Activated effector memory CD4-positive, alpha-beta T cell treated with Interleukin-2 at 50 U/mL for 16 hours (primary cell): ENCODE measurements around the gene SF3A1.
"Not testable (repeated sequence)": the region's sequence is repeated elsewhere in the genome, so short reads cannot be mapped to it uniquely, and the experiment has no call there.

Source experiments
- DNase-seq: peaks from one replicate; pipeline ENCODE4 v3.0.0-alpha.2; 2020

SF3A1 gene, protein sequence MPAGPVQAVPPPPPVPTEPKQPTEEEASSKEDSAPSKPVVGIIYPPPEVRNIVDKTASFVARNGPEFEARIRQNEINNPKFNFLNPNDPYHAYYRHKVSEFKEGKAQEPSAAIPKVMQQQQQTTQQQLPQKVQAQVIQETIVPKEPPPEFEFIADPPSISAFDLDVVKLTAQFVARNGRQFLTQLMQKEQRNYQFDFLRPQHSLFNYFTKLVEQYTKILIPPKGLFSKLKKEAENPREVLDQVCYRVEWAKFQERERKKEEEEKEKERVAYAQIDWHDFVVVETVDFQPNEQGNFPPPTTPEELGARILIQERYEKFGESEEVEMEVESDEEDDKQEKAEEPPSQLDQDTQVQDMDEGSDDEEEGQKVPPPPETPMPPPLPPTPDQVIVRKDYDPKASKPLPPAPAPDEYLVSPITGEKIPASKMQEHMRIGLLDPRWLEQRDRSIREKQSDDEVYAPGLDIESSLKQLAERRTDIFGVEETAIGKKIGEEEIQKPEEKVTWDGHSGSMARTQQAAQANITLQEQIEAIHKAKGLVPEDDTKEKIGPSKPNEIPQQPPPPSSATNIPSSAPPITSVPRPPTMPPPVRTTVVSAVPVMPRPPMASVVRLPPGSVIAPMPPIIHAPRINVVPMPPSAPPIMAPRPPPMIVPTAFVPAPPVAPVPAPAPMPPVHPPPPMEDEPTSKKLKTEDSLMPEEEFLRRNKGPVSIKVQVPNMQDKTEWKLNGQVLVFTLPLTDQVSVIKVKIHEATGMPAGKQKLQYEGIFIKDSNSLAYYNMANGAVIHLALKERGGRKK

DNA sequence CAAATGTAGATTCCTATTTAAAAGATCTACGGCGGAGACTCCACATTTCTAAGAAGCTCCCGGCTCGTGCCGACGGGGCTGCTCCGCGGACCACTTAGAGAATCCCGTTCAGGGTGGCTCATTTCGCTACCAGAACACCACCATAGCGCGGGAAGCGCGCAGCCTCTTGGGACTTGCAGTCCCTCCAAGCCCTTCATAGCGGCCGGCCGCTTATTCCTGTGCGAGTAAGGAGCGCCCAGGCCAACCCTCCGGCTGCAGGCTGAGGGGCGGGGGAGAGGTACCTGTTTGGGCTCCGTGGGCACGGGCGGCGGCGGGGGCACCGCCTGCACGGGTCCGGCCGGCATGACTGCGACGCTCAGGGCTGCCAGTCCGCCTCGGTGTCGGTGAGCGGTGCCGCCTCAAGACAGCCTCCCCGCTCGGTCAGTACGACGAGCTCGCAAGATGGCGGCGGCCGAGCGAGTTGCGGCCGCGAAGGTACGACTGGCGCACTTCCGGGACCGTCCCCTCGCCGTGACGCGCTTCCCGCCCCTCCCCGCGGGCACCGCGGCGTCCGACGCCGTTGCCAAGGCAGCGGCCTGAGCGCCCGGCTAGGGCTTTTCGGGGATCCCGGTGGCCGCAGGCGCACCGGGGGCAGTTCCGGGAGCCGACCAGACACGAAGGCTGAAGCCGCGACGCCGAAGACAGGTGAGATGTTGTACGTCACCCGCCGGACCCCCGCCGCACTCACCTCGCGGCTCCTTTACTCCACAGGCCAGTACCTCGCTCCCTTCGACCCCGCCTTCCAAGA is at the start of gene SF3A1, which contains the start of gene CCDC157:
TSS of gene SF3A1 (minus strand) at position 446 of the 787 bp plus-strand sequence. CDS start at position 344, 102 bp downstream.
TSS of gene CCDC157 (plus strand) at position 559 of the 787 bp plus-strand sequence. CDS start 8,994 bp downstream, outside the sequence.
- DNase-seq, result peak; percentile 79

DNA sequence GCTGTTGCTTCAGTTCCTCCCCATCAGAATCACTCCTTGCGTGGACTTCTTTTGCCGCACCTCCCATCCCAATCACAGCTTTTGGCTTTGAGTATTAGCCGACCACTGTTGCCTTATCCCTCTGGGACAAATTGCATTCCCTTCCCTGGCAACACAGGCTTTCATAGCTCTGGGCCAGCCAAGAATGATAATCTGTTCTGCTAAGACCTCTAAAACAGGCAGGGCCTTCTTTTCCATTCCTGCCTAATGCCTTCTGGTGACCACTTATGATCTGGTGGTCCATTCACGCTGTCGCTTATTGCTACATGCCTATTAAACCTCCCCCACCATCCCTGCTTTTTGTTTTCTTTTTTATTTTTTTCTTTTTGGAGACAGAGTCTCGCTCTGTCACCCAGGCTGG is 49.7 kb upstream of the SF3A1 start:
- DNase-seq, result no peak

DNA sequence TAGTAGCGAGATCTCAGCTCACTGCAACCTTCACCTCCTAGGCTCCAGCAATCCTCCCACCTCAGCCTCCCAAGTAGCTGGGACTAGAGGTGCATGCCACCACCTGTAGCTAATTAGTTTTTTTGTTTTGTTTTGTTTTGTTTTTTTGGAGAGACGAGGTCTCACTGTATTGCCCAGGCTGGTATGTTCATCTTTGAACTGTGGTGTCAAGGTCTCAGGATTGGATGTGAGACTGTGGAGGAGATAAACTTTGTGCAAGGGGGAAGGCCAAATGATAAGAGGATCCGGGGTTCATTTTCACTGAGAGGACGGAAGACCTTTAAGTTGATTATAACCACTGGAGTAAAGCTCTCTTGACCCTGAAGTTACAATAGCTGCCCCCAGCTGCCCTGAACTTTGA is 49.0 kb upstream of the SF3A1 start:
- no peak for DNase-seq

DNA sequence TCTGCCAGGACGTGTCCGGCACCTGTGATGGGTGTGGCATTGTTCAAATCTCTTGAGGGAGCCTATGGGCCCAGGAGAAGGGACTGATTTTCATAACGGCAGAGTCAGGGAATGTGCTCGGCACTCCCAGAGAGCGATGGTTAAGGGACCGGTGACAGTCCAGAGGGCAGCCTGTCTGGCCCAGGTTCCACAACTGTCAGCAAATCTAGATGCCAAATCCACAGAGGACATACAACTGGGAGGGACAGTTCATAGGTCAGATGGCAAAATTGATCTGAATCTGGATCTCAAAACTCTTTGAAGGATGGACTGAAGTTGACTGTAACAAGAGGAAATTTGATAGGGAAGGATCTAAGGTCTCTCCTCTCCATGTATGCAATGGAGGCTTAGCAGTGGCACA is 47.6 kb upstream of the SF3A1 start:
- no peak for DNase-seq

DNA sequence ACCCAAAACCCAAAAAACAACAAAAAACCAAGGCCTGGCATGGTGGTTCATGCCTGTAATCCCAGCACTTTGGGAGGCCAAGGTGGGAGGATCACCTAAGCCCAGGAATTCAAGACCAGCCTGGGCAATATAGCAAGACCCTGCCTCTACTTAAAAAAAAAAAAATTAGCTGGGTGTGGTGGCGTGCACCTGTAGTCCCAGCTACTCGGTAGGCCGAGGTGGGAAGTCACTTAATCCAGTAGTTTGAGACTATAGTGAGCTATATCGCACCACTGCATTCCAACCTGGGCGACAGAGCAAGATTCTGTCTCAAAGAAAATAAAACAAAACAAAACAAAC is 46.0 kb upstream of the SF3A1 start:
- DNase-seq, result not testable (repeated sequence)

DNA sequence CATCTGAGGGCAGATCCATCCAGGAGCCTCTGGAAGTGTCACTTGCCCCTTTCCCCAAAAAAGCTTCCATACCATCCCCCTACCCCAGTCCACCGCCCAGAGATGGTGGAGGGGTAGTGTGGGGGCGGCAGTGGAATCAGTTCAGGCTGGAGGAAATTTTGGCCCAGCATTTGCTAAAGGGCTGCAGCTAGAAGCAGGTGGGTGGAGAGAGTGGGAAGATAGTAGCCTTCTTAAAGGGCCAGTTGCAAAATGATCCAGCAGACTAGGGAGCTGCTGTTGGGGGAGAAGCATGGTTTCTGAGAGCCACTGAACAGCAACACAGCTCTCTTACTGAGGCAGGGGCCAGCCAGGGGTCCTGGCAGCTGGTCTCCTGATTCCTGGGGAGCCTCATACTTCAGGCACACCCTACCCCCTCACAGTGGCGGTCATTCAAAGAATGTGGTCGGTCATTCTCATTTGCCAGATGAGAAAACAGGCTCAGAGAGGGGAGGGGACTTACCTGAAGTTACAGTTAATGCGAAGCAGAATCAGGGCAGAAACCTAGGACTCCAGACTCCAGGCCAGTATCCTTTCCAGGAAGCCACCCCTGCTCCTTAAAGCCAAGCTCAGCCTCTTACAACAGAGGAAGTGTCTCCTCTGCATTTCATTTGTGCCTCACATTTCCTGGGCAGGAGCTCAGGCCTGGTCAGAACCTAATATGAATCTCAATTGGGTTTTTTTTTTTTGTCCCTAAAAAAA is 45.5 kb upstream of the SF3A1 start:
- DNase-seq, result no peak

DNA sequence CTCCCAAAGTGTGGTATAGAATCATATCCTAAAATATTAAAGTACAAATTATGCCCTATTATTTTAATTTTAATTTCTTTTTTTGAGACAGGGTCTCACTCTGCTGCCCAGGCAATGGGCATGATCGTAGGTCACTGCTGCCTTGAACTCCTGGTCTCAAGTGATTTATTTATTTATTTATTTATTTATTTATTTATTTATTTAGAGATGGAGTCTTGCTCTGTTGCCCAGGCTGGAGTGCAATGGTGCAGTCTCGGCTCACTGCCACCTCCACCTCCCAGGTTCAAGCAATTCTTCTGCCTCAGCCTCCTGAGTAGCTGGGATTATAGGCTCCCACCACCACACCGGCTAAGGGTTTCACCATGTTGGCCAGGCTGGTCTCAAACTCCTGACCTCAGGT is 44.3 kb upstream of the SF3A1 start:
- not testable (repeated sequence) for DNase-seq

DNA sequence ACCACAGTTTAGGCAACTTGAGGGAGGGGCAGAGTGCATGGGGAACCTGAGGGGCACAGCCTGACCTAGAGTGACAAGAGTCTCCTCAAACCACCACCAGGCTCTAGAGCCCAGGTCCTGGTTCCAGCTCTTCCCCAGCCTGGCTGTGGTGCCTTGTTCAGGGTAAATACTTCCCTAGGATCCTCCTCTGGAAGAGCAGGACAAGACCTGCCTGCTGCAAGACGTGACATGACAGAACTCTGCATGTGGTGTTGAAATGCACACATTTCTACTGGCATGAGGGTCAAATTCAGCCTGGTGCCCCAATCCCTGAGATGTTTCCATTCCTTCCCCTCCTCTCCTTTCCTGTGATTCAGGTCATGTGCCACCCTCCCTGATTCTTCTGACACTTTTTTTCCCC is 43.5 kb upstream of the SF3A1 start:
- DNase-seq, result no peak

DNA sequence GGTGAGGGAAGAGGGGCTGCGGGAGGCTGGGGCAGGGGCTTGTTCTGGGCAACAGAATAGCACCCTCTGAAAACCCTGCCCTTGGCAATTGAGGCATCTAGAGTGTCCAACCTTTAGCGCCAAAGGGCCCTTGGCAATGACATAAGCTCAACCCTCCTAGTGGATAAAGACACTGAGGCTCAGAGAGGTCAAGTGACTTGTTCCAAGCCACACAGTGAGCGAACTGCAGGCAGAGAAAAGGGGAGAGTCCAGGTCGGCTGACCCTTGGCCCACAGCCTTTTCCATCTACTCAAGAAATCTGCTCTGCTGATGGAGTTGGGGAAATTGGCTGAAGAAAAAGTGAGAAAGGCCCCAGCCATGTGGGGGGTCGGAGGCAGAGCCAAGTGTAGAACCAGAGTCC is 43.0 kb upstream of the SF3A1 start:
- no peak for DNase-seq

DNA sequence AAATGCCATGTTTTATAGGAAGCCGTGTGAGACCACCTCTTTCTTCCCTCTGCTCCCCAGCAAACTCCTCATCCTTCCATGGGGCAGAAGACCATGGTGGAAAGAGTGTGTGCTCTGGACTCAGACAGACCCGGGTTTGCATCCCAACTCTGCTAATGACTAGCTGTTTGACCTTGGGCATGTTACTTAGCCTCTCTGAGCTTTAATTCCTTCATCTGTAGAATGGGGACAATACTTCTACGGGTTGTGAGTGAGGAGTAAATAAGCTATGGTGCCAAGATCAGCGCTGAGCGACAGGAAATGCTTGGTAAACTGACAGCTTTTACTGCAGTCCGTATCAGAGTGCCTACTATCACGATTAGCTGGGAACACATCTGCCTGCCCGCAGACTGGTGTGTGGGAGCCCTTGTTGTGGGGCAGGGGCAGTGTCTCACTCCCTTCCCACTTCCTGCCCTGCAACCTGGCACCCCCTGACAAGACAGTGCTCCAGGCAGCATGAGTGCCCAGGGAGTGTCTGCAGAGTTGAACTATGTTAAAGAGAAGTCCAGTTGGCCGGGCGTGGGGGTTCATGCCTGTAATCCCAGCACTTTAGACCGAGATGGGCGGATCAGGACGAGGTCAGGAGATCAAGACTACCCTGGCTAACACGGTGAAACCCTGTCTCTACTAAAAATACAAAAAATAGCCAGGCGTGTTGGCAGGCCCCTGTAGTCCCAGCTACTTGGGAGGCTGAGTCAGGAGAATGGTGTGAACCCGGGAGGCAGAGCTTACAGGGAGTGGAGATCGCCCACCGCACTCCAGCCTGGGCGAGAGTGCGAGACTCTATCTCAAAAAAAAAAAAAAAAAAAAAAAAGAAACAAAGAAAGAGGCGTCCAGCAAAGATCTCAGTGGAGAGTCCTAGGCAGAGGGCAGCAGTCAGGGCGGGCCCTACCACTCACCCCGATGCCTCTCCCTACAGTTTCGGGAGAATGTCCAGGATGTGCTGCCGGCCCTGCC is 42.3 kb upstream of the SF3A1 start:
- DNase-seq, result no peak

DNA sequence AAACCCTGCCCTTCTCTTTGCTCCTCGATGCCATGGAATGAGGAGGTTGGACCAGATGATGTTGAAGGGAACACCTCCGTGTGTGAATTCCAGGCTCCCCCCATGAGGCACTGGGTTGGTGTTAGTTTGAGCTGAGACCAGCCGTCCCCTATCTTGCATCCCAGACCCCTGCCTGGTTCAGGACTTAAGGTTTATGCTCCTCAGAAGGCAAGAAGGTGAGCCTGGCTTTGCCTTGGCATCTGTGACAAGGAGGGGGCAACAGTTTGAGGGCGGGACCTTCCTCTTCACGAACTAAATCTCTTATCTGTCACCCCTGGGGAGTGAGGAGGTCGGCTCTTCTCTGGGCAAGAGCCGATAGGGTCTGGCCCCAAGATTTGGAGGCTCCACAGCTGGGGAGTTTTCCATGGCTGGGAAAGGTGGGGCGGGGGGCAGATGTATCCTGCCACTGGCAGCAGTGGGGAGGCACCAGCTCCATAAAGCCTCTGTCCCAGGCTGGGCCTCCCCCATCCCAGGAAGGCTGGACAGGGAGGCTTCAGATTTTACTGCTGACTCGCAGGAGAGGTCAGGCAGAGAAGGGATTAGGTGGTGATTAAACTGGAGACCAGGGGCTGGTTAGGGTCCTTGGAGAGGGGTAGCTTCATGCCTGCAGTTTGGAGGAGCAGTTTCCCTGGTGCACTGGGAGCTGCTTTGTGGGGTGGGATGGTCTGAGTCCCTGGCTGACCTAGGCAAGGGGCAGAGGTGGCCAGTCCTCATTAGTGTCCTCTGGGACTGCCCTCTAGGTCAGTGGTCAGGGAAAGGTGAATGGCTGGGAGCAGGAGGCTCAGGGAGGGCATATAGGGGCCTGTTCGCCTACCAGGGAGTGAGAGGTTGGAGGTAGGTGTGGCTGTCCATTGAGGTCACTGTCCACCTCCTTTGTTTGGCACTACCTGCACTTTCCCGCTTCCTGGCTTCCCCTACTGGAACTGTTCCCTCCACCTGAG is 41.3 kb upstream of the SF3A1 start:
- DNase-seq, result no peak

DNA sequence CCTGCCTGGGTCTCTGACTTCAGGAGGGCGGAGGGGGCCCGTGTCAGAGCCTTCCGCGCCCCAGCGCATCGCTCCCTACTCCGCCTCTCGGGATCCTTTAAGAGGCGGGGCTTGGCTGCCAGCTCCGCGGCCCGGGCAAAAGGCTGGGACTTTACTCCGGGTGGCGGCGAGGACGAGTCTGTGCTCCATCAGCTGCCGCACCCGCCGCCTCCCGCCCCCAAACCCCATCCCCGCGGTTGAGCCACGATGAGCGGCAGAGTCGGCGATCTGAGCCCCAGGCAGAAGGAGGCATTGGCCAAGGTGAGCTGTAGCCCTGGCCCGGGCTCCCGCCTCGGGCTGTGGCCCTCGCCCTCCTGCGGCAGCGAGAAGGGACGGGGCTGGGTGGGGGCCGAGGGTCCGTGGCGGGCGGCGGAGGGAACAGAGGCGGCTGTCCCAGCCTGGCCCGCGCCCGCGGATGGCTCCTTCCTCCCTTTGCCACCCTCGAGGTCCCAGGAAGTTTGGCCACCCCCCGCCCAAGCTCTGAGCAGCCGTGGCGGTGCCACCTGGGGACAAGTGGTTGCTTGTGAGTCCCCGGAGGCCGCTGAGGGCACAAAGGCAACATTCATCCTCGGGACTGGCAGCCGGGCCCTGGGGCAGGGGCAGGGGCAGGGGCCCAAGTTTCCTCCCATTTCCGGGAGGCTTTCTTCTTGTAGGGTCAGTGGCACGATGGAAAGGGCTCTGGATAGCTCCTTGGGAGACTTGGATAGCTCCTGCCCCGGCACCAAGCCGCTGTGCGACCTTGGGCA is 40.4 kb upstream of the SF3A1 start, which contains the start of gene SEC14L2:
TSS of gene SEC14L2 (plus strand) at position 148 of the 785 bp plus-strand sequence. CDS start at position 247, 99 bp downstream.
- DNase-seq, result peak; percentile 29

DNA sequence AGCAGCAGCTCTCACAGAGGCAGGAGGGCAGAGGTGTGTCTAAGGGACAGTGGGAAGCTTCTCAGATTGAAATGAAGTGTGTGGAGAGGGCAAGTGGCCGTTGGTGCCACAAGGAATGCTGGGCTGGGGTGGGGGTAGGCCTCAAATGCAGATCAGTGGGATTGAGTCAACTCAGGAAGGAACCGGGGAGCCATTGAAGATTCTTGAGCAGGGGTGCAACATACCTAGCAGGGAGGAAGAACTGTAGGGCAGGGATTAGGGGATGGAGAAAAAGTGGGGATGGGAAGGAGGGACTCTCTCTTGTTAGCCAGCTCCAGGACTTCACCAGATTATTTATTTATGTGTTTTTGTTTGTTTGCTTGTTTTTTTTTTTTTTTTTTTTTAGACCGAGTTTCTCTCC is 37.2 kb upstream of the SF3A1 start:
- DNase-seq, result no peak

DNA sequence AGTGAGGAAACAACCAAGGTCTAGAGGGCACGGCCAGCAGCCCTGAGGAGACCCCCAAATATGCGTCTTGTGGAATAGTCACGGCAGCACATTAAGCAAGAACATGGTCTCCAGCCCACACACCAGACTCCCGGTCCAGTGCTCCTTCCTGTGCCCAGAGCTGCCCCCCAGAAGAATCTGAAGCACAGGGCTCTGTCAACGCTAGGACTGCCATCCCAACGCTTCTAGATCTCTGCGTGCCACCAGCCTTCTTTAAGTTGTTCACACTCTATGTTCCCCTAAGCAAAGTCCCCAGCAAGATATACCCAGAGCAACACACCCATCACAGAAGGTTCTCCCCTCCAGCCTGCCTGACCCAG is 36.6 kb upstream of the SF3A1 start:
- no peak for DNase-seq

DNA sequence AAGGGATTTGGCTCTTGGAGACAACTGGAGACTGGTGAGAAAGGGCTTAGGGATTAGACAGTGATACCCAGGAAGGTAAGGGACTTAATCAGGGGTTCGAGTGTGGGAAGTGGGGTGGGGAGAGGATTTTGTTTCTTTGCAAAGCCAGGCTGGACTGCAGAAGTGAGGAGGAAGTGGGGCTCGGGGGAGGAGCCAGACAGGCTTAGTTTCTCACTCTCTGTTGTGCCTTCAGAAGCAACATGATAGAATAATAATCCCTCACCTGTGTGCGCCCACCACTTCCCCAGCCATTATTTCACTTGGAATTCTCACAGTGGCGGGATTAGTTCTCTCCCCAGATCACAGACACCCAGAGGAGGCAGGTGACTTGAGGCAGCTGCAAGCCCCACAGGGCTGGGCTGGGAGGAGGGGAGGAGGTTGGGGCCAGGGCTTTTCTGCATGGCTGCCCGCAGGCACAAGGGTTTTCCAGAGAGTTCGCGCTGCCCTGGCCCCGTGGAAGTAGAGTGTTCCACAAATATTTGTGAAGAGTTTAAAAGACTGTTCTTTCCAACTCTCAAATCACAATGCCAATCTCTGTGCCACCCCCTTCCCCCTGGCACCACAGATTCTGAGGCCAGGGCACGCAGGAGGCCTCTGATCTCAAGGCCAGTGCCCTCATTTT is 36.1 kb upstream of the SF3A1 start:
- no peak for DNase-seq

DNA sequence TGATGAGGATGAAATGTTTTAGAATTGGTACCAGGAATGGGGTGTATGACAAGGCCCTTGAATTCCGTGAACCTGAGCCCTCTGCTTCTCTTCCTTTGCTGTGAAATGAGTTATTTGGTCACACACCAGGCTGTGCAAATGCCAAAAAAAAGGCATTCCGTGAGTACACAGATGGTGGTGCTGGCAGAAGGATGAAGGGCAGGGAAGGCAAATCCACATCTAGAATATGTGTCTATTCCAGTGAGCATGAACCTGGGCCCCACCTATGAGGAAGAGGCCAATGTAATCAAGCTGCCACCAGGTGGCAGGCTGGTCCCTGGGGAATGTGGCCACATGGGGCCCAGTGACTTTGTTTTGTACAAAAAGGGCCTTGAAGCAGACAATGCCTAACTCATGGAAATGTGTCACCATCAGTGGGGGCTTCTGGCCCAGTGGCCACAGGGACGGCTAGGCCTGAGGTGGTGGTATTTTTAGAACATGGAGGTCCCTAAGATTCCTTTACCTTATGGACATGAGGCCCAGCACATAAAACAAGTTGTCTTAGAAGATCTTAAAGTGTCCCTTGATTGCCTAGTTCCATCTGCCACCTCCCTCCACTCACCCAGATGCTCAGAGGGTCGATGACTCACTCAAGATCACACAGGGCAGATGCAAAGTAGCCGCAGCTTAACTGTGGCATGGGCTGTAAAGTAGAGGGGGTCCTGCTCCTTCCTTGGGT is 34.4 kb upstream of the SF3A1 start:
- DNase-seq, result peak; percentile 62

DNA sequence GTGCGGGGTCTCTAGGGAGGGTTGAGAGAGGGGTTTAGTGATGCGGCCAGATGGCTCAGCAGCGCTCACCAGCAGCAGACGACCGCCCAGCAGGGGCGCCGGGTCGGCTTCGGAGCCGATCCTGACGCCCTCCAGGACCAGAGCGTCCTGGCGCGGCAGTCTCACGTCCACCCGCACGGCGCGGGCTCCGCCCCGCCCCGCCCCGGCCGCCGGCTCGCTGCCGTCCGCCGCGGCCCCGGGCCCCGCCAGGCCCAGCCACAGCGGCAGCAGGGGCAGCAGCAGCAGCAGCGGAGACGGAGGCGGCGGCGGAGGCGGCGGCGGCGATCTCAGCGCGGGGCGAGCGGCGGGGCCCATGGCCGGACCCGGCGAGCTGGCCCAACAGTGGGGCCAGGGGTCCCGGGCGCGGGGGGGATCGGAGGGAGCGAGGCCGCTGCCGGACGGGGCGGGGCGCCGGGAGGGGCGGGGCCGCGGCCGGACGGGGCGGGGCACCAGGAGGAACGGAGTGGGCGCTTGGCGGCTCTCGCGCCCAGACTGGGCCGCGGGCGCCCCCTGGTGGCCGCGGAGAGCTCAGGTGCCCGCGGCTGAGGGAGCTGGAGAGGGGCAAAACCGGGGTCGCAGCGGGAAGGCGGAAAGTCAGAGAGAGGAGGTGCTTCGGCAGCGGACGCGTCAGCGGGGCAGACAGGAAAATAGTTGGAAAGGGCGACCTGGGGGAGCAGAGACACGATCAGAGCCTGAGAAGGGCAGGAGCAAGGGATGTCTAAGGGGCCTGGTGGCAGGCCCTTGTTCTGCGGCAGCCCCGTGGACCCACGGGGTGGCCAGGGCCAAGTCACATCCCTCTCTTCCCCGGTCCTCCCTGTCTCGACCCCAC is 30.5 kb upstream of the SF3A1 start, which contains the start of gene RNF215:
TSS of gene RNF215 (minus strand) at position 452 of the 868 bp plus-strand sequence. CDS start at position 354, 98 bp downstream.
- DNase-seq, result peak; percentile 69
